GM21367 (cell line): ENCODE measurements around the gene NPAT.
A peak's percentile ranks its signal among the peaks of the same experiment; 100 is the strongest.
"Not testable (repeated sequence)": the region's sequence is repeated elsewhere in the genome, so short reads cannot be mapped to it uniquely, and the experiment has no call there.

Source experiments
- ATAC-seq: cut with Tn5 transposase; IDR thresholded peaks from one replicate; pipeline ENCODE4 v1.9.1; 2021; ENCODE audit not compliant: unreplicated experiment

The NPAT gene

DNA sequence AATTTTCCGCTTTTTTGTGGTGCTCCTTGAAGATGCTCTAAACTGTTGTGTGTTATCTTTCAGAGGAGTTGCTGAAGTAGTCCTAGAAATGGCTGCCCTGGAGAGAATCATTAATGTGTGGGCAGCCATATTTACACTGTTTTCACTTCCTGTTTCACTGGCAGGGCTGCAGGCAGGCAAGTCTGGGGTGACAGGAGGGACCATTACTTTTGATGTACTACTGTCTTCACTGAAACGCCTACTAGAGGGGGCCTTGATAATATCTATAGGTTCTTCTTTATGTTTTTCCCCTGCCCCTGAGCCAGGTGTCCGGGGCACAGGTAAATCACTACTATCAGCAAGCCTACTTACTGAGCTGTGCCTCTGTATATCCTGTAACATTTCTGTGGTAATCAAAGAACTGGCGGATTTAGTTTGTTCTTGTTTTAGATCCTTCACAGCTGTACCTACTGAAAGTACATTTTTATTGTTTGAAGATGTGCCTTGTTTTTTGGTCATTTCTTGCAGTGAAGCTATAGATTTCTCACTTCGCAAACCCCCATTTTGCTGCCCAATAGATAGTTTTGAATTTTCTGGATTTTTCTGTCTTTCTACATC, 61.4 kb downstream of the NPAT start:
- peak; percentile 95 for ATAC-seq

DNA sequence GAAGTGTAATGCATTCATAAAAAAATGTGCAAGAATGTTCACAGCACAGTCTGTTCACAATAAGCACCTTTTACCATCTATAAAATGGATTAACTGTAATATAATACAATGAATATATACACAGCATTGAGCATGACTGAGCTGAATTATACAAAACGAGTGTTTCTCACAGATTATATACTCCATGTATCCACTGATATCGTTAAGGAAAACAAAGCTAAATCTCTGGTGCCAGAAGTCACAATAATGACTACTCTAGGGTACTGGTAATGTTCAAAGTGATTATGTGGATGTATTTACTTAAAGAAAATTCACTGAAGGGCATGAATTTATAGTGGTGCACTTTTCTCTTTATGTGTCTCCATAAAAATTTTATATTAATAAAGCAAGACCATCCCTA, 67.8 kb downstream of the NPAT start:
- no peak for ATAC-seq

DNA sequence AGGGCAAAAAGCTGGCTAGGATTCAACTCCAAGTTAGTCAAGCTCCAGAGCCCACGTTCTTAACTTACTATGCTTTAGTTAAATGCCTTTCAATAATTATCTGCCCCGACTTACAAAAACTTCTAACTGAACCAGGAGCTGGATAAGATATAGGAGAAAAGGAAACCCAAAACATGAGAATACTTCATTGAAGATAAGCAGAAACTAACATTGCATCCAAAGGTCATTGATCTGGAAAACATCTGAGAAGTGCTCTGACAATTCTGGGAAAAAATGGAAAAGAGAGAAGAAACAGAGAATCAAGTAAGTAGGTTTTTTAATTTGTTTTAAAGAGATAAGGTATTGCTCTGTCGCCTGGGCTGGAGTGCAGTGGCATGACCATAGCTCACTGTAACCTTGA, 73.9 kb downstream of the NPAT start:
- ATAC-seq = no peak

DNA sequence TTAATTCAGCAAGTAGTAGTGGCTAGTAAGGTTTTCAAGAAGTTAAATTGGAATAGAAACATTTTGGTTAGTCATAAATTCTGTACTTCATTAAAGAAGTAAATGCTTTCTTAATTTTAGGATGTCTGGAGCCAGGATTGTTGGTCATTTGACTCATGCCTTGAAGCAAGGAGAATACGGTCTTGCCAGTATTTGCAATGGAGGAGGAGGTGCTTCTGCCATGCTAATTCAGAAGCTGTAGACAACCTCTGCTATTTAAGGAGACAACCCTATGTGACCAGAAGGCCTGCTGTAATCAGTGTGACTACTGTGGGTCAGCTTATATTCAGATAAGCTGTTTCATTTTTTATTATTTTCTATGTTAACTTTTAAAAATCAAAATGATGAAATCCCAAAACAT, 75.3 kb downstream of the NPAT start:
- ATAC-seq = no peak

DNA sequence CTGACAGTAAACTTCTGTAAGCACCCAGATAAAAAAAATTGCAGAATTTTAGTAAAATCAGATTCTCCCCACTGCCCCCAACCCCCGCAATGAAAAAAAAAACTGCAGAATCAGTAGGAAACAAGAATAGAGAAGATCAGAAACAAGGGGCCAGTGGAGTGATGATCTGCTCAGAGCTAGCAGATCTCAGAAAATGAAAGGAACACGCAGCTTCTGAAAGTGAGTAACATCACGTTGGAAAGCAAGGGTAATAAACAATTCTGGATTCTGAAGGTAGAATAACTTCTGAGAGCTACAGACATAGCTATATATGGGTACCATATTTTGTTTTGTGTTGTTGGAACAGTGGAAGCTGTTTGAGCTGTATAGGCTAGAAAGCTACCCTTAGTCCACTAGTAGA, 77.8 kb downstream of the NPAT start:
- ATAC-seq = no peak

DNA sequence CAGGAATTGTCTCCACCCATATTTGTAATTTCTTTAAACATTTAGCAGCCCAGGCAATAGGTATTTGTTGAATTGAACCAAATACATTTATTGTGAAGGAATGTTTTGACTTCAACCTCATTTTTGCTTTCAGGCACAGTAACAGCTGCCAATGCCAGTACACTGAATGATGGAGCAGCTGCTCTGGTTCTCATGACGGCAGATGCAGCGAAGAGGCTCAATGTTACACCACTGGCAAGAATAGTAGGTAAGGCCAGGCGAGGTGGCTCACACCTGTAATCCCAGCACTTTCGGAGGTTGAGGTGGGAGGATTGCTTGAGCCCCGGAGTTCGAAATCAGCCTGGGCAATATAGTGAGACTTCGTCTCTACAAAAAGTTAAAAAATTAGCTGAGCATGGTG, 80.1 kb downstream of the NPAT start:
- no peak for ATAC-seq

DNA sequence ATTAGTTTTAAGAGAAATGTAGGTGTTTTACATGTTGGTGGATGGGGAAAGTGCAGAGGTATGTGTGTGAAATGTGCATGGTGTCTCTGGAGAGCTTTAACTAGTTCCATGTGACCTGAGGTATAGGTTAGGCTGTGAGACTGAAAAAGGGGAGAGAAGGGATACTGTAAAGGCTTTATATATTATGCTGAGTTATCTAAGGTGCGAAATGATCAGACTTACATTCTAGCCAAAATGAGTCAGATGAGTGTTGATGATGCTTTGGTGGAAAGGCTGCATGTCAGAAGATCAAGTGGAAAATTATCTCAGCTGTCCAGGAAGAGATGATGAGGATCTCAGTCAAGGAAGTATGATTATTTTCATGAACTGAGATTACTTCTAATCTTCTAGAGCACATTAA, 85.2 kb downstream of the NPAT start:
- ATAC-seq = no peak

DNA sequence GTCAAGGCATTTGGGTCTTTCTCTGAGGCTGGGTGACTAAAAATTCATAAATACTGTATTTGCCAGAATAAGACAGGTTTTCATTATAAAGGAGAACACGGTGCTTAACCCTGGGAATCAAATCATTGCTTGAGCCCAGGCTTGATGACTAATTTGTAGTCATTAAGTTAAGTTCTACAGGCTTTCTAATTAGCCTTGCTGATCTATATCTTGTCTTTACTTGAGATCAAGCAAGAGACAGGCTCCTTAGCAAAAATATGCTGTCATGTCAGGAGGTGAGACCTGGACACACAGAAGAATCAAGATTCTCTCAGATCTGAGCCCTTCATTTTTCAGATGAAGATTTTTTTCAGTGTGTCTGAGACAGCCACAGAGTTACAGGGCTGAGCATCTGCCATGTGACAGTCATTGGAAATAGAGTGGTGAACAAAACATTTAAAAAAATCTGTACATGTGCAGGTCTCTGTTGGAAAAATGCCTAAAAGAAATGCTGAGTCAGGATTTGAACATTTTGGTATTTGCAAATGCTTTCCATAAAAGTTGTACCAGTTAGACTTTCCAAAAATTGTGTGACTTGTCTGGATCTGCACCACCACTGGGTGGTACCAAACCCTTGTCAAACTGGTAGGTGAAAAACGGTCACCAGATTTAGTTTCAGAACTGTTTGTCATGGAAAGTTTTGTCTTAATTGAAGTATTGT, 86.4 kb downstream of the NPAT start:
- peak; percentile 52 for ATAC-seq

DNA sequence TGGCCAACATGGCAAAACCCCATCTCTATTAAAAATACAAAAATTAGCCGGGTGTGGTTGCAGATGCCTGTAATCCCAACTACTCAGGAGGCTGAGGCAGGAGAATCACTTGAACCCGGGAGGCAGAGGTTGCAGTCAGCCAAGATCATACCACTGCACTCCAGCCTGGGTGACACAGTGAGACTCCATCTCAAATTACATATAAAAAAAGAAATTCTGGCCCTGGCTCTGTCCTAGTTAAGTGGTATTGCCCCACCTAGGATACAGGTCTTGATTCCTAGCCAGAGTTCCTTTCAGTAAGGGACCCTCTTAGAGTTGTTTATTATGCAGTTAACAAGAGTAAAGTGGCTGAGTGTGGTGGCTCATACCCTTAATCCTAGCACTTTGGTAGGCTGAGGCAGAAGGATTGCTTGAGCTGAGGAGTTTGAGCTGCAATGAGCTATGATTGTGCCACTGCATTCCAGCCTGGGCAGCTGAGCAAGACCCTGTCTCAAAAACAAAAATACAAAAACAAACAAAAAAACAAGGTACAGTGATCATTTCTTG, 89.4 kb downstream of the NPAT start:
- not testable (repeated sequence) for ATAC-seq

DNA sequence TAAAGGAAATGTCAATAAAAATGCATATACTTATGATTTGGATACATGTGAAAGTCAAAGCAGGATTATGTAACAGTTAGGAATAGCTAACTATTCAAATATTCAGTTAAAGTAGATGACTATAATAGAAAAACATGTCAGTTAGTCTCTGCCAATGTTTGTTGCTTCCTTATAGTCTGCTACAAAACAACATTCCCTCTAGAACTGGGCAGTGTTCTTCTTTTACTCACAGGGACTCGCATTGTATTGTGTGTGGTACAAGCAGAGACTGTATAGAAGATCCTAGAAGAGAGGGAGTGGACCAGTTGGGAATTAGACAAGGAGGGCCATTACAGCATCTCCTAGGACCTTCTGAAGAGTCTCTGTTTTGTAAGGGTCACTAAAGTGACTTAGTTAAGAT, 90.4 kb downstream of the NPAT start:
- ATAC-seq = no peak

DNA sequence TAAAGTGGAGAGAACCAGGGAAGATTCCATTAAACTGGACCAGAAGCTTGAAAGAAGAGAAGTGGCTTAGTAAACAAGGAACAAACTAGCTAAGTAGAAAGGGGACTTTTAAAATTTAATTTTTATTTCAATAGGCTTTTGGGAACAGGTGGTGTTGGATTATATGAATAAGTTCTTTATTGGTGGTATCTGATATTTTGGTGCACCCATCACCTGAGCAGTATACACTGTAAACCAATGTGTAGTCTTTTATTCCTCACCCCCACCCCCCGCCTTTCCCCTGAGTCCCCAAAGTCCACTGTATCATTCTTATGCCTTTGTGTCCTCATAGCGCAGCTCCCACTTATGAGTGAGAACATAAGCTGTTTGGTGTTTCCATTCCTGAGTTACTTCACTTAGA, 93.7 kb downstream of the NPAT start:
- no peak for ATAC-seq

DNA sequence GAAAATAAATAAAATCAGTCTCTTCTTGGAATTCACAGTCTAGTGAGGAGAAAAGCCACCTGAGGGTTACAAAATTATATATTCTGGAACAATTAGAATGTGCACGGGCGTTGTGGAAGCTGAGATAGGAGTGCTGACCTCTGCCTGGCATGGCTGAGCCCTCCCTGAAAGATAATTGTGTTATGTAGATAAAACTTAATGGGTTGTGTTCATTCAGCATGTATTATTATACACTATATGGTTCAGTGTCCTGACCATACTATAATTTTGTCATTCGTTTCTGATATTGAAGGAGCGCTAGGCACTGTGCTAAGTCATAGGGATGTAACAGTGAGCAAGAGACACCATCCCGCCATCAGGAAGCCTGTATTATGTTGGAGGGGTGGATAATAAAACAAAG, 97.3 kb downstream of the NPAT start:
- no peak for ATAC-seq

DNA sequence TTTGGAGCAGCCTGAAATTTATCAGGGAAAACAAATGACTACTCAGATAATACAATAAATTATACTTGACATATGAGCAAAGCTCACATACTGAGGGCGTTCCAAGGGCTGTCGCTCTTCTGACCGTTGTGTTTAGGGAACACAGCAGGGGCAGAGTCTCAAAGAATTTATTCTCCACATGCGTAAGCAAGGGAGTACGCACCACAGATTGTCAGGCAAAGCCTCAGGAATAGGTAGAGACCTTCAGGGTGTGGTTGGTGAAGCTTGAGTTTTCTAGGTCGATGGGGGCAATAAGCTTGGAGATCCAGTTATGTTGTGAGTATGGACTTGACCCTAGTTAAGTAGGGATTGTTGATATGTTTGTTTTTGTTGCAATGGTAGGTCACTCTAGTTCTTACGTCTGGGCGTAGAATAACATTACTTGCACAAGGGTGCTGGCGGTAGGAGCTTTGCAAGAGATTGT, 100.2 kb downstream of the NPAT start:
- ATAC-seq = no peak

DNA sequence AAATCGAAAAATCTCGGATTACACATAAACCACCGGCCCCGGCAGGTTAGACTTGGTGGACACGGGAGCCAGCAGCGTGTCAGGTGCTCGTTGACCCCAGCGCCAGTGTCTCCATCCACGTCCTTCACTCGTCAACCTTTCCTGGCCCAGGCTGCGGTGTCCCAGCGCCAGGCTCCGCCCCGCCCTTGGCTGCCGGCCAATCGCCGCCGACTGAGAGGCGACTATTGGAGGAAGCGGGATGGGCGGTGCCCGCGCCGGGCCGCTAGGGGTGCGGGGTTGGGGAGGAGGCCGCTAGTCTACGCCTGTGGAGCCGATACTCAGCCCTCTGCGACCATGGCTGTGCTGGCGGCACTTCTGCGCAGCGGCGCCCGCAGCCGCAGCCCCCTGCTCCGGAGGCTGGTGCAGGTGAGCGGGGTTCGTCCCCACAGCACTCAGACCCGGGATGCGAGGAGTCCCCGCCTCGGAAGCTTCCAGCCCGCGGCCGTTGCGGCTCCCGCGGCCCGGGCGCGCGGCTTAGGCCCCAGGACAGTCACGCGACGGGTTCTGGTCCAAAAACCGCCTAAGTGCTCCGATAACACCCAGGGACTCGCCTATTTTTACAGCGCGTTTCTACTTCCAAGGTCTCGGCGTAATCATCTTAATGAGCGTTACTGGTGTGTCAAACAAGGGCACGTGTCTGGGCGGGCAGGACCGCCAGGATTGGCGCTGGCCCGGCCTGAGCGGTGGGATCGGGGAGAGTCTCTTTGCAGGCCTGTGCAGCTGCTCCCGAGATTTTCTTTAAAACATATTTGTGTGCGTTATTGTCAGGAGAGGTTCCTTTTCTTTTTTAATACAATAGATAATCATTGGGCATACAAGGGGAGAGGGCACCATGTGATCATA, 100.9 kb downstream of the NPAT start, which contains the start of gene ACAT1:
ACAT1 (plus strand) TSS at position 294 of the 882 bp plus-strand sequence; CDS start at position 334, 40 bp downstream.
- peak; percentile 92 for ATAC-seq

DNA sequence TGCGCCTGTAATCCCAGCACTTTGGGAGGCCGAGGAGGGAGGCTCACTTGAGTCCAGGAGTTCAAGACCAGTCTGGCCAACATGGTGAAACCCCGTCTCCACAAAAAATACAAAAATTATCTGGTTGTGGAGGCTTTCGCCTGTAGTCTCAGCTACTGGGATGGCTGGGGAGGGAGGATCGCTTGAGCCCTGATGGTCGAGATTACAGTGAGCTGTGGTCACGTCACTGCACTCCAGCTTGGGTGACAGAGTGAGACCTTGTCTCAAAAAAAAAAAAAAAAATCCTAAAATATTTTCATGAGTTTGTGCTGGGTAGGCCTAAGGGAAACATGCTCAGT, 101.5 kb downstream of the NPAT start:
- not testable (repeated sequence) for ATAC-seq

DNA sequence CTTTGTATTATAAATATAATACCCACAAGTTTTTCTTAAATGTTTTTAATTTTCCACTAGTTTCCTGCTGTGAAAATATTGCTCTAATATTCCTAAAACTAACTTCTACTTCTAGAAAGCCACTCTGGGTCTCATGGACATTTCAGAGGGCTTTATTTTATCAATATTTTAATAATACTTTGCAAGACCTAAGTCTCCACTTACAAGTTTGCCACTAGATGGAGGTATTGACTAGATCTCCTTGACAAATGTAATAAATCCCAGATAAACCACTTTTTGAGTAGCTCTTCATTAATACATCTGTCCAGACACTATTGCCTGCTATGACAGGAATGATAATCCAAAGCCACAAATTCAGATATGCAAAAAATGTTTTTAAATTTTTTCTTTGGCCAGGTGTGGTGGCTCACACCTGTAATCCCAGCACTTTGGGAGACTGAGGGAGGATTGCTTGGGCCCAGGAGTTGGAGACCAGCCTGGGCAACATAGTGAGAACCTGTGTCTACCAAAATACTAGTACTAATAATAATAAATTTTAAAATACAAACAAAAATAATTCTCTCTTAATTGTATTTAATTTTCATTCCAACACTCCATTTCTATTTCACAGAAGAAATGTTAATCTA, 104.6 kb downstream of the NPAT start:
- no peak for ATAC-seq

DNA sequence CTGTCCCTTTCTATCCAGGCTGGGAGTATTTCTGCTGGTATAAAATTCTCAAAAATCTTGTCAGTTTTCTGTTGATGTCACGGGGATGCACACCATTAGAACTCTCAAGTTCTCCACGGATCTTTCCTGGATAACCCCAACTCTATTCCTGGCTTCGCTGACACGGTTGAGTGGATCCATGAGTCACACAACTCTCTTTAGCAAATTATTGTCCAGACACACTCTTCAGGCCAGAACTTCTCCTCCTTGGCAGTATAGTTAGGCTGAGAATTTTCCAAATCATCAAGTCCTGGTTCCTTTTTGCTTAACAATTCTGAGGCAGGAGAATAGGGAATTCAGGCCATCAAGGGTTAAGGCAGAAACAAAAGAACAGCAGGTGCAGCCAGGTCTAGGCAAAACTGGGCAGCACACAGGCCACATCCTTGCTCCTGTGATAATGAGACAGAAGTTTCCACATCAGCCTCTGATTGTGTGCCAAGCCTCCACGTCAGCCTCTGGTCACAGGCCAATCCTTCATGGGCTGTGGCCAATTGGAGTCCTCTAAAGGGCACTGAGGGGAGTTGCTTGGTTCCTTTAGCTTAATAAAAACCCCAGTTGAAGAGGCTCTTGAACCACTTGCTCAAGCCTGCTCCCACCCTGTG, 106.8 kb downstream of the NPAT start:
- ATAC-seq = no peak

DNA sequence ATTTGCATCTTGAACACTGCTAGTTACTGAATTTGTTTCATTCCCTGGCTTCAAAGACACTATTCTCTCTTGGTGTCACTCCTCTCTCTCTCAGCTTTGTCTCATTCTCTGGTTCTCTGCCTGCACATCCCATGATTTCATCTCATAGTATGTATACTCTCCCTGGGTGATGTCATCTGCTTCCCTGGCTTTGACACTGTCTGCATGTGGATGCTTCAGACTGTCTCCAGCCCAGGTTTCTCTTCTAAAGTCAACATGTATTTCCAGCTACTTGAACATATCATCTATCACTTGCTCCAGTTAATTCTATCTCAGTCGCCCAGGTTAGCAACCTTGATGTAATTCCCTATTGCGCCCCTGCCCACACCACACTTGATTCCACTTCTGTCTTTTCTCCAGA, 110.4 kb downstream of the NPAT start:
- ATAC-seq = no peak

DNA sequence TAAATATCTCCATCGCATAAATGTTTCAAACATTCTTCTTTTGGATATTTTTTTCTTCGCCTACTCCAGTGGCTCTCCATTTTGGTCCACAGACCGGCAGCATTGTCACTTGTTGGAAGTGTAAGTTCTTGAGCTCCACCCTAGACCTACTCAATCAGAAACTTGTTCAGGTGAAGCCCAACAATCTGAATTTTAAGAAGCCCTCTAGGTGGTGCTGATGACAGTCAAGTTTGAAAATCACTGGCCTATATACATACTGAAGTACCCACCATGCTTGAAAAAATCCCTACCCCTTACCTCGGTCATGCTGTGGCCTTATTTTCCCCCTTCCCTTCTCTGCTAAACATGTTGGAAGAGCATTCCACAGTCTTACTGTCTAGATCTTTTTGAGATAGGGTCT, 111.3 kb downstream of the NPAT start:
- ATAC-seq = no peak
